H9 (cell line): ENCODE measurements around the gene ZFP36. TPM values are rescaled to one million over a fixed set of nuclear protein-coding genes. Genes with fewer than 3 reads are reported as not detected.

ENCODE experiments used
- DNase-seq: peaks from one replicate; pipeline ENCODE4 v3.0.0-alpha.2; 2017
- H2AFZ ChIP-seq: one replicate; pipeline ENCODE4 v1.6.1; 2013; ENCODE audit warnings: mild to moderate bottlenecking, low read length, control low read depth, moderate library complexity
- H2AK5ac ChIP-seq: 2 replicates; pipeline ENCODE4 v1.6.1; 2013; ENCODE audit warnings: low read length, control low read depth, mixed read lengths; ENCODE audit not compliant: insufficient read length
- H2BK120ac ChIP-seq: one replicate; pipeline ENCODE4 v1.6.1; 2013; ENCODE audit warnings: low read depth, mild to moderate bottlenecking, low read length, control low read depth, inconsistent platforms; ENCODE audit not compliant: poor library complexity, severe bottlenecking
- H2BK12ac ChIP-seq: 2 replicates; pipeline ENCODE4 v1.6.1; 2013; ENCODE audit warnings: low read length, control low read depth, mixed read lengths, low read depth; ENCODE audit not compliant: insufficient read length
- H2BK15ac ChIP-seq: 2 replicates; pipeline ENCODE4 v1.6.1; 2013; ENCODE audit warnings: low read depth, low read length, control low read depth
- H2BK20ac ChIP-seq: one replicate; pipeline ENCODE4 v1.6.1; 2013; ENCODE audit warnings: low read depth, mild to moderate bottlenecking, low read length, control low read depth, inconsistent platforms; ENCODE audit not compliant: poor library complexity, severe bottlenecking
- H2BK5ac ChIP-seq: 2 replicates; pipeline ENCODE4 v1.6.1; 2013; ENCODE audit warnings: low read length, control low read depth, mixed read lengths; ENCODE audit not compliant: insufficient read length
- H3K14ac ChIP-seq: 2 replicates; pipeline ENCODE4 v1.6.1; 2013; ENCODE audit warnings: low read length, control low read depth; ENCODE audit not compliant: insufficient read depth
- H3K18ac ChIP-seq: 2 replicates; pipeline ENCODE4 v1.6.1; 2013; ENCODE audit warnings: low read depth, mild to moderate bottlenecking, mixed read lengths, low read length, control low read depth; ENCODE audit not compliant: insufficient read length
- H3K23ac ChIP-seq: 2 replicates; pipeline ENCODE4 v1.6.1; 2013; ENCODE audit warnings: low read length, control low read depth, mixed read lengths, low read depth; ENCODE audit not compliant: insufficient read length
- H3K23me2 ChIP-seq: 2 replicates; pipeline ENCODE4 v1.6.1; 2013; ENCODE audit warnings: low read depth, mild to moderate bottlenecking, mixed read lengths, low read length, control low read depth; ENCODE audit not compliant: insufficient read length, poor library complexity, severe bottlenecking
- H3K27ac ChIP-seq: 2 replicates; pipeline ENCODE4 v1.5.1; 2013; ENCODE audit warnings: low read length, control low read depth, mixed read lengths, low read depth; ENCODE audit not compliant: insufficient read length
- H3K27me3 ChIP-seq: 2 replicates; pipeline ENCODE4 v1.6.1; 2013; ENCODE audit warnings: low read length, control low read depth, inconsistent platforms; ENCODE audit not compliant: insufficient read depth
- H3K4ac ChIP-seq: 2 replicates; pipeline ENCODE4 v1.6.1; 2013; ENCODE audit warnings: low read depth, mild to moderate bottlenecking, control low read depth, inconsistent platforms, low read length, moderate library complexity
- H3K4me1 ChIP-seq: 2 replicates; pipeline ENCODE4 v1.6.1; 2013; ENCODE audit warnings: low read length, control low read depth, inconsistent platforms; ENCODE audit not compliant: insufficient read depth
- H3K4me2 ChIP-seq: 2 replicates; pipeline ENCODE4 v1.6.1; 2013; ENCODE audit warnings: low read length, control low read depth, mixed read lengths; ENCODE audit not compliant: insufficient read length, insufficient read depth
- H3K56ac ChIP-seq: 2 replicates; pipeline ENCODE4 v1.6.1; 2013; ENCODE audit warnings: low read depth, mild to moderate bottlenecking, mixed read lengths, low read length, control low read depth; ENCODE audit not compliant: insufficient read length
- H3K79me1 ChIP-seq: 2 replicates; pipeline ENCODE4 v1.6.1; 2013; ENCODE audit warnings: low read depth, mild to moderate bottlenecking, moderate library complexity, low read length, control low read depth, inconsistent platforms; ENCODE audit not compliant: insufficient read depth, poor library complexity, severe bottlenecking
- H3K79me2 ChIP-seq: 2 replicates; pipeline ENCODE4 v1.6.1; 2013; ENCODE audit warnings: low read length, control low read depth, inconsistent platforms; ENCODE audit not compliant: insufficient read depth
- H3K9ac ChIP-seq: 2 replicates; pipeline ENCODE4 v1.6.1; 2013; ENCODE audit warnings: low read length, control low read depth, mixed read lengths; ENCODE audit not compliant: insufficient read length; ENCODE audit errors: extremely low read depth
- H3K9me3 ChIP-seq: one replicate; pipeline ENCODE4 v1.6.1; 2013; ENCODE audit warnings: low read depth, low read length, inconsistent platforms; ENCODE audit not compliant: control insufficient read depth
- H3T11ph ChIP-seq: one replicate; pipeline ENCODE4 v1.6.1; 2013; ENCODE audit warnings: mild to moderate bottlenecking, low read length, control low read depth, inconsistent platforms
- H4K20me1 ChIP-seq: one replicate; pipeline ENCODE4 v1.6.1; 2013; ENCODE audit not compliant: control insufficient read depth, insufficient read length, insufficient read depth
- H4K5ac ChIP-seq: 2 replicates; pipeline ENCODE4 v1.6.1; 2013; ENCODE audit warnings: low read depth, mild to moderate bottlenecking, mixed read lengths, low read length, control low read depth; ENCODE audit not compliant: insufficient read length
- H4K8ac ChIP-seq: replicated peaks from 2 replicates; pipeline ENCODE4 v1.6.1; 2013; ENCODE audit warnings: low read length, control low read depth, mixed read lengths, low read depth; ENCODE audit not compliant: insufficient read length
- H4K91ac ChIP-seq: 2 replicates; pipeline ENCODE4 v1.6.1; 2013; ENCODE audit warnings: low read depth, mild to moderate bottlenecking, moderate library complexity, mixed read lengths, low read length, control low read depth; ENCODE audit not compliant: insufficient read length
- H3K27ac Mint-ChIP-seq, 3 experiments: 2 replicates in 2 of 3; 3 replicates in 1 of 3; pipeline ENCODE4 v1.8.0; 2020 to 2021; ENCODE audit warnings: mixed read lengths in 3 of 3, mild to moderate bottlenecking in 1 of 3, moderate library complexity in 1 of 3
- H3K27me3 Mint-ChIP-seq: 2 replicates; pipeline ENCODE4 v1.8.0; 2021; ENCODE audit warnings: low read depth, mild to moderate bottlenecking, moderate library complexity, mixed read lengths
- H3K36me3 Mint-ChIP-seq, 3 experiments: 2 replicates in 2 of 3; 3 replicates in 1 of 3; pipeline ENCODE4 v1.8.0; 2020 to 2021; ENCODE audit warnings: low read depth in 3 of 3, mixed read lengths in 3 of 3; ENCODE audit not compliant: insufficient read depth in 1 of 3
- H3K4me1 Mint-ChIP-seq, 2 experiments: 2 replicates each; pipeline ENCODE4 v1.8.0; 2020; ENCODE audit warnings: mixed read lengths in 2 of 2
- H3K4me3 Mint-ChIP-seq, 2 experiments: 2 replicates in 1 of 2; 3 replicates in 1 of 2; pipeline ENCODE4 v1.8.0; 2020 to 2021; ENCODE audit warnings: mild to moderate bottlenecking in 2 of 2, mixed read lengths in 2 of 2, moderate library complexity in 1 of 2
- H3K9me3 Mint-ChIP-seq, 2 experiments: 2 replicates in 1 of 2; 3 replicates in 1 of 2; pipeline ENCODE4 v1.8.0; 2020; ENCODE audit warnings: mild to moderate bottlenecking in 2 of 2, mixed read lengths in 2 of 2, moderate library complexity in 1 of 2
- WGBS: extraction: QIAGEN DNeasy Blood & Tissue Kit; methylation state at CpG from one replicate; pipeline ENCODE4 v1.1.7; 2013; ENCODE audit warnings: missing lambda C conversion rate, low lambda C conversion rate, mixed read lengths; ENCODE audit not compliant: insufficient read length; ENCODE audit errors: extremely low coverage; 5-methylcytosine and 5-hydroxymethylcytosine counted together
- total RNA-seq: library from RNA; stranded (reverse); gene quantifications from 2 replicates; pipeline ENCODE4 v1.2.1, GENCODE V29; 2021
- TF ChIP-seq, protein P1 (sequence below): fragments of 200-600 bp; sonication (generic); conservative IDR thresholded peaks from 3 replicates; pipeline ENCODE4 v1.8.0; 2021; ENCODE audit warnings: antibody characterized with exemption, mild to moderate bottlenecking

ZFP36 gene
- total RNA-seq, 1 experiment from 2014 or later, result 14.6 TPM

GRCh38 chr19:39389631-39390414 lies 16.8 kb upstream of the ZFP36 start:
- Histone ChIP-seq H2BK15ac (no peak overlapping the region), H3K14ac (no peak overlapping the region; the same call in 1 of the 2 replicates), H3K4me1 (no peaks in the 10 kb centered on the region), H4K8ac (no peak overlapping the region), H4K20me1 (no peaks in the 10 kb centered on the region), H3K18ac (no peak overlapping the region), H4K91ac (no peak overlapping the region), H2BK12ac (peak overlapping the region; percentile 8), H3K9ac (peak overlapping the region; percentile 79), H3K4ac (no peak overlapping the region), H3T11ph (no peak overlapping the region), H2AFZ (no peak overlapping the region), H3K56ac (no peak overlapping the region), H2BK120ac (no peak overlapping the region), H2BK5ac (no peak overlapping the region), H3K23me2 (no peaks in the 10 kb centered on the region), H2AK5ac (no peak overlapping the region), H3K79me2 (no peaks in the 10 kb centered on the region), H2BK20ac (no peak overlapping the region), H3K23ac (no peak overlapping the region), H3K4me2 (peak overlapping the region; percentile 71), H3K79me1 (no peaks in the 10 kb centered on the region), H4K5ac (no peak overlapping the region), H3K27ac (peak overlapping the region; percentile 86), H3K27me3 (no peaks in the 10 kb centered on the region), H3K9me3 (no peaks in the 10 kb centered on the region)
- Mint-ChIP-seq H3K27me3 (no peaks in the 10 kb centered on the region), H3K27ac (peak overlapping the region; percentile 99 to 100 (median 99); a peak in 6 of 7 replicates), H3K9me3 (no peaks in the 10 kb centered on the region), H3K36me3 (peaks cover 41 to 64% (median 61%) of the 10 kb centered on the region in 3 experiments), H3K4me1 (peaks cover 13 to 18% of the 10 kb centered on the region in 2 experiments), H3K4me3 (peak overlapping the region; percentile 95 to 98)
- no CpG with 5 or more reads among the region's 13 CpGs for WGBS
- TF ChIP-seq, protein P1, sequence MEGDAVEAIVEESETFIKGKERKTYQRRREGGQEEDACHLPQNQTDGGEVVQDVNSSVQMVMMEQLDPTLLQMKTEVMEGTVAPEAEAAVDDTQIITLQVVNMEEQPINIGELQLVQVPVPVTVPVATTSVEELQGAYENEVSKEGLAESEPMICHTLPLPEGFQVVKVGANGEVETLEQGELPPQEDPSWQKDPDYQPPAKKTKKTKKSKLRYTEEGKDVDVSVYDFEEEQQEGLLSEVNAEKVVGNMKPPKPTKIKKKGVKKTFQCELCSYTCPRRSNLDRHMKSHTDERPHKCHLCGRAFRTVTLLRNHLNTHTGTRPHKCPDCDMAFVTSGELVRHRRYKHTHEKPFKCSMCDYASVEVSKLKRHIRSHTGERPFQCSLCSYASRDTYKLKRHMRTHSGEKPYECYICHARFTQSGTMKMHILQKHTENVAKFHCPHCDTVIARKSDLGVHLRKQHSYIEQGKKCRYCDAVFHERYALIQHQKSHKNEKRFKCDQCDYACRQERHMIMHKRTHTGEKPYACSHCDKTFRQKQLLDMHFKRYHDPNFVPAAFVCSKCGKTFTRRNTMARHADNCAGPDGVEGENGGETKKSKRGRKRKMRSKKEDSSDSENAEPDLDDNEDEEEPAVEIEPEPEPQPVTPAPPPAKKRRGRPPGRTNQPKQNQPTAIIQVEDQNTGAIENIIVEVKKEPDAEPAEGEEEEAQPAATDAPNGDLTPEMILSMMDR, result no peak
- DNase-seq, result no peak
